OCI-M1 (cell line): ENCODE data around the gene ALPK3.

ENCODE experiments used
- DNase-seq: peaks from one replicate; lab custom pipeline; 2025; lab: John Stamatoyannopoulos, UW

ALPK3 gene

DNA sequence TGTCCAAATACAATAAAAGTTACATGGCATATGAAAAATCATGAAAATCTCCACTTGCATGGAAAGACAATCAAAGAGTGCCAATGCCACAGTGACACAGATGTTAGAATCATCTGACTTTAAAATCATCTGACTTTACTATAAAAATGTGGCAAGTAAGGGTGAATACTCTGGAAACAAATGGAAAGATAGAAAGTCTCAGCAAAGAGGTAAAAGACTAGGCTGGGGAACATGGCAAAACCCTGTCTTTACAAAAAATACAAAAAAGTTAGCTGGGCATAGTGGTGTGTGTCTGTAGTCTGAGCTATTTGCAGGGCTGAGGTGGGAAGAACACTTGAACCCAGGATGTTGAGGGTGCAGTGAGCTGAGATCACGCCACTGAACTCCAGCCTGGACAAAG is 29.1 kb downstream of the ALPK3 start:
- DNase-seq: no peak

DNA sequence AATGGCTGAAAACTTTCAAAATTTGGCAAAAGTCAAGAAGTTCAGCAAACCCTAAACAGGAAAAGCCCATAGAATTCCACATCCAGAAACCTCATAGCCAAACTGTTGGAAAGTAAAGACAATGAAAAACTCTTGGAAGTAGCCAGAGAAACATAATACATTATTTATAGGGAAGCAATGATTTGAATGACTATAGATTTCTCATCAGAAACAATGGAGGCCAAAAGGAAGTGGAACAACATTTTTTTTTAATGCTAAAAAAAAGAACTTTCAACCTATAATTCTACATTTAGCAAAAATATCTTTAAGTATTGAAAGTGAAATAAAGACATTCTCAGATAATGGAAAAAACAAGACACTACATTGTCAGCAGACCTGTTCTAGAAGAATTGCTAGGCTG is 30.2 kb downstream of the ALPK3 start:
- DNase-seq: no peak

DNA sequence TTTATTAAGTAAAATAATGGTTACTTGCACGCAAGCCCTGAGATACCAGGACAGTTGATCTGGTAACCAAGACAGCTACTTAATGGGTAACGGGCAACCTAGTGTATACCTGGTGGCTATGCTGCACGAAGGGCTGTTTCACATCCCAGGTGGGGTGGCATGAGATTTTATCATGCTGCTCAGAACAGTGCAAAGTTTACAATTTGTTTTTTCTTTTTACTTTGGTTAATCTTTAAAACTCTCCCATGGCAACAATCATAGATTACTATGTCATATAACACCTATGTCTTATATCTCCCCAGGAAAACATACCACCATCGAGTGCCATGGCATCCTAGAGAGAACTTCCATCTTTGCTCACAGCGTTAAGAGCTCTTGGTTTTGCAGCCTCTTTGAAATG is 35.1 kb downstream of the ALPK3 start:
- no peak for DNase-seq

DNA sequence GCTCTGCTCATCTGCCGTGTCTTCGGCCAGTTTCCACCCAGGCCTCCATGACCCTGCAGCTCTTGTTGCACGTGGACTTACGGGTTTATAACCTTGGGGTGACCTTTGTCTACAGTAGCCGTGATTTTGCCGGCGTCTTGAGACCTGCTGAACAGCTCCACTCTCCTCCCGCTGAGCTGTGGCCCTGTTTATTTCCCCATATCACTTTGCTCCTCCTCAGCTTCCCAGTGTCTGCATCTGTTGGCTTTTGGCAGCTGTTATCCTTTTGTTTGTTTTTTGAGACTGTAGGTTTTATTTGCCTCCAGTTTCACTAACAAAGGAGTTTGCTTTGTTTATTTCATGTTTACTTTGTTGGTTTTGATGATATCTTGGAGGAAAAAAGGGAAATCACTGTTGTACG is 38.0 kb downstream of the ALPK3 start:
- no peak for DNase-seq

DNA sequence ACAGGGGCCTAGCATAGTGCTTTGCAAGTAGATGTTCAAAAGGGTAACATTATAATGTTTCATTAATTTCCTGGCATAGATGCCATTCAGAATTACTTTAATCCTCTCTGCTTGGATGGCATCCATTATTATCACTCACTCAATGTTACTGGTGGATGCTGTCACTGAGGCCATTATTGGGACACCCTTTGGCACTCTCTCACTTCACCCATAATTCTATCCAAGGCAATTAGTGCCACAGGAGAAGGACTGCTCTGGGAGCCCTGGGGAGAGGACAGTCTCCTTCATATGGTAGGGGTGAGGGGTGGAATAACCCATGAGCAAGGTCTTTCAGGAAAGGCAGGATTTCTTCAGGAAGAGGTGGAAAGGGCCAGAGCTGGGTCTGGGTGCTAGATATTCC is 38.6 kb downstream of the ALPK3 start:
- DNase-seq: no peak

DNA sequence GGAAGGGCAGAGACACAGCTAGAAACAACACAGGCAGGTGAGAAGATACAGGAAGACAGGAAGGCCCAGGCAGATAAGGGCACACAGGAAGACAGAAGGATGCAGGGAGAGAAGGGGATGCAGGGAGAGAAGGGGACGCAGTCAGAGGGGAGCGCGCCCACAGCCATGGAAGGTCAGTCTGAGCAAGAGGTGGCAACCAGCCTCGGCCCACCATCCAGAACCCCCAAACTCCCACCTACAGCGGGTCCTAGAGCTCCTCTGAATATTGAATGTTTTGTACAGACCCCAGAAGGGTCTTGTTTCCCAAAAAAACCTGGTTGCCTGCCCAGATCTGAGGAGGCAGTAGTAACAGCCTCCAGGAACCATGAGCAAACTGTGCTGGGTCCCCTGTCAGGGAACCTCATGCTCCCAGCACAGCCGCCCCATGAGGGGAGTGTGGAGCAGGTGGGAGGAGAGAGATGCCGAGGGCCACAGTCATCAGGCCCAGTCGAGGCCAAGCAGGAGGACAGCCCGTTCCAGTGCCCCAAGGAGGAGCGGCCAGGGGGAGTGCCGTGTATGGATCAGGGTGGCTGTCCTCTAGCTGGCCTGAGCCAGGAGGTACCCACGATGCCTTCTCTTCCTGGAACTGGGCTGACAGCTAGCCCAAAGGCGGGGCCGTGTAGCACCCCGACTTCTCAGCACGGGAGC is 39.7 kb downstream of the ALPK3 start:
- DNase-seq: no peak

DNA sequence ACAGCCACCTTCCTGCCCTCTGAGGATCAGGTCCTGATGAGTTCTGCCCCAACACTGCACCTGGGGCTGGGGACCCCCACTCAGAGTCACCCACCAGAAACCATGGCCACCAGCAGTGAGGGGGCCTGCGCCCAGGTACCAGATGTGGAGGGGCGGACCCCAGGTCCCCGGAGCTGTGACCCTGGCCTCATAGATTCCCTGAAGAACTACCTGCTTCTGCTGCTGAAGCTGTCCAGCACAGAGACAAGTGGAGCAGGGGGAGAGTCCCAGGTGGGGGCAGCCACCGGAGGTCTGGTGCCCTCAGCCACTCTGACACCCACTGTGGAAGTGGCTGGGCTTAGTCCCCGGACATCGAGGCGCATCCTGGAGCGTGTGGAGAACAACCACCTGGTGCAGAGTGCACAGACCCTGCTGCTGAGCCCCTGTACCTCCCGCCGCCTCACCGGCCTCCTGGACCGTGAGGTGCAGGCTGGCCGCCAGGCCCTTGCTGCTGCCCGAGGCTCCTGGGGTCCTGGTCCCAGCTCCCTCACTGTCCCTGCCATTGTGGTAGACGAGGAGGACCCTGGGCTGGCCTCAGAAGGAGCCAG is 40.4 kb downstream of the ALPK3 start:
- no peak for DNase-seq

DNA sequence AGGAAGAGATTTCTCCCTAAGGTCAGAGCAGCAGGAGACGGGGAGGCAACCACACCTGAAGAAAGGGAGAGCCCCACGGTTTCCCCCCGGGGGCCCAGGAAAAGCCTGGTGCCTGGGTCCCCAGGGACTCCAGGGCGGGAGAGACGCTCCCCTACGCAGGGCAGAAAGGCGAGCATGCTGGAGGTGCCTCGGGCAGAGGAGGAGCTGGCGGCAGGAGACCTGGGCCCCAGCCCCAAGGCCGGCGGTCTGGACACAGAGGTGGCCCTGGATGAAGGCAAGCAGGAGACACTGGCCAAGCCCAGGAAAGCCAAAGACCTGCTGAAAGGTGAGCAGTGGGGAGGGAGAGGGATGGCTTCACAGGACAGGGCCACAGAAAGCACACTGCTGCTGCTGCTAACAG is 41.1 kb downstream of the ALPK3 start:
- no peak for DNase-seq

DNA sequence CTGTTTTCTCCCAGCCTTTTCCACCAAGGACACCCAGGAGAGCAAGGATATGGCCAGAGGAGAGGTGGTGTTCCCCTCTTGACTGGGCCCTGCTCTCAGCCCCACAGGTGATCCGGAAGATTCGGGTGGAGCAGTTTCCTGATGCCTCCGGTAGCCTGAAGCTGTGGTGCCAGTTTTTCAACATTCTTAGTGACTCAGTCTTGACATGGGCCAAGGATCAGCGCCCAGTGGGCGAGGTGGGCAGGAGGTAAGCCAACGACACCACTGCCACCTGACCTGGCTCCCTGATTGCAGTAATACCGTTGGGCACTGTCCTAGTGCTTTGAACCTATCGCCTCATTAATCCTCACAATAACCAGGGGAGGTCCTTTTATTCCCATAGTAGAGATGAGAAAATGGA is 42.0 kb downstream of the ALPK3 start:
- DNase-seq: no peak

DNA sequence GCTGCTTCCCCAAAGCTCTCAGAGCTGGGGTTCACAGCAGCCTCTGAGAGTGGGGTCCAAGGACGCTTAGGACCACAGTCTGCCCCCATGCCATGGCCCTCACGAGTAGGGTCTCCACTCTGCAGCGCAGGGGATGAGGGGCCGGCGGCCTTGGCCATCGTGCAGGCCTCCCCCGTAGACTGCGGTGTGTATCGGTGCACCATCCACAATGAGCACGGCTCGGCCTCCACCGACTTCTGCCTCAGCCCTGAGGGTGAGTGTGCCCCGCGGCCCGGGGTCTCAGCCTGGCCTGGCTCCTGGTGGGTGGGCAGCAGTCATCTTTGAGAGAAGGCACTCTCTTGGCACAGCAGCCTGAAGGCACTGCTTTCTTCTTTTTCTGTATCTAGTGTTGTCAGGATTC is 42.5 kb downstream of the ALPK3 start:
- no peak for DNase-seq

DNA sequence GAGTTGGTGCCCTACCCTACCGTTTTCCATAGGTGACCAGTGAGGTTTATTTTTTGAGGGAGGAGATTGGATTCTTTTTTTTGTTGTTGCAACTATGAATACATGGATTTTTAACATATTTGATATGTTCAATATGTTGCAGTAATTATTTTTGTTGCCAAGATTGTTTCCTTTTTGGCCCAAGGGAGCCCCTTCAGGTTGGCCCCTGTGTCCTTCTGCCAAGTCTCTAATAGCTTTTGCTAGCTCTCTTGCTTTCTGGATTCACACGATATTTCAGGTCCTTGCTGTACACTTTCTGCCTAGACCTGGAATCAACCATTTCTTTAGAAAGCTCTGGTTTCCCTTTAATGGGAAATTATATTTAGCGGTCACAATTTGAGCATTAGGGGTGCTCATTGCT is 44.6 kb downstream of the ALPK3 start:
- no peak for DNase-seq

DNA sequence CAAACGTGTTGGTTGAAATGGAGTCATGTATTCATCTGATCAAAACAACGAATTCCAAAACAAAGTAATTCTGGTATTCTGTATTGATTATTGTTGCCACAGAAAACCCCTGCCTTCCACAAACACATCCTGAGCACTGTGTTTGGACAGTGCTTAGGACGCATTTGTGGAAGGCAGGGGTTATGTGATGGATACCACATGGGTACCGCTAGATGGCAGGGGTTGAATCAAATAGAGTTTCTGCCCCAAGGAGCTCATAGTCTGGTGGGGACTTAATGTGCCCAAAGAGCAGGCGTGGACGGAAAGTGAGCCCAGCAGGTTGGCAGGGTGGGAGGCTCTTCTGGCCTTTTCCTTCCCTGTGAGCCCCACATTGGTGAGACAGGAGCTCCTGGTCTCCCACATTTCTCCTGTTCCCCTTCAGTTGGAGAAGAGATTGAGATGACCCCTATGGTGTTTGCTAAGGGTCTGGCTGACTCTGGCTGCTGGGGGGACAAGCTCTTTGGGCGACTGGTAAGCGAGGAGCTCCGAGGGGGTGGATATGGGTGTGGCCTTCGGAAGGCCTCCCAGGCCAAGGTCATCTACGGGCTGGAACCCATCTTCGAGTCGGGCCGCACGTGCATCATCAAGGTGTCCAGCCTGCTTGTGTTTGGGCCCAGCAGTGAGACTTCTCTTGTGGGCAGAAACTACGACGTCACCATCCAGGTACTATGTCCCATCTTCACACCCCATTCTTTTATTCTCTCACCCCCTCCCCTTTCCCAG is 45.2 kb downstream of the ALPK3 start:
- no peak for DNase-seq

DNA sequence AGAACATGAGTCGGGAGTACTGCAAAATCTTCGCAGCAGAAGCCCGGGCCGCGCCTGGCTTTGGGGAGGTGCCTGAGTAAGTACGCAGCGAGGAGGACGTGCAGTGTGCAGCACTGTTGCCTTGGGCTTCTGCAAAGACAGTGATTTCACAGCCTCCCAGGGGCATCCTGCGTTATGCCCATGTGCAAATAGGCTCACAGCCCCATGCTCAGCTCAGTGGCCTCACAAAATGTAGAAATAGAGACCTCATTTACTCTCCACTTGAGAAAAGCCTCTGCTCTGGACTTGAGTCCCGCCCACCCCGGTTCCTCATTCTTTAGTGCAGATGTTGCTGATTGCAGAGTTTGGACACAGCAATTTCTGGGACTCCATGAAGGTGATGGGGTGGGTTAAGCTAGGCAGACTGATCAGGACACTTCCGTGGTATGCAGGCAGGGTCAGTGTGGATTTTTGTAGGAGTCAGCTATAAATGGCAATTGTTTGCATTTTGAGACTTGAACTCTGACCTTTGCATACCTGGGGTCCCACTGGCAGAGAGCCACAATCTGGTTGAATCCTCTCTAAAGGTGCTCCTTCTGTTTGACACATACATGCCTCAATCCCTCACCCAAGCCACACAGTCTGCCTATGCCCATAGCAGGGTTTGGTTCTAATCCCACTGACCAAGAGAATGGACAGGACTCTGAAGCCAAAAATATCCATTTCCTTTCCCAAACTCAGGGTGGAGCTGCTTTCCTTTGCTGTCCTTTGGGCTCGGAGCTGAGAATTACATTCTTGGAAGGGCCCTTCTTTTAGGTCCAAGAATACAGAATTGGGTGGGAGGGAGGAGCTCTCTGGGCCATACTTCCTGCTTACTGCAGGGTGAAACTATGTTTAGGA is 46.6 kb downstream of the ALPK3 start:
- no peak for DNase-seq

DNA sequence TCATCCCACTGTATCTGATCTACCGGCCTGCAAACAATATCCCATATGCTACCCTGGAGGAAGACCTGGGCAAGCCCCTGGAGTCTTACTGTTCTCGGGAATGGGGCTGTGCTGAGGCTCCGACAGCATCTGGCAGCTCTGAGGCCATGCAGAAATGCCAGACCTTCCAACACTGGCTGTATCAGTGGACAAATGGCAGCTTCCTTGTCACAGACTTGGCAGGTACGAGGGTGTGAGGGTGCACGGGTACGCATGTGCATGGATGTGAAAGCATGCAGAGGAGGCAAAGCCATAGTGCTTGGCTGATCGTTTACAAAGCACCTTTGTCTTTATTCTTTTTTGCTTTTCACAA is 47.3 kb downstream of the ALPK3 start:
- no peak for DNase-seq

DNA sequence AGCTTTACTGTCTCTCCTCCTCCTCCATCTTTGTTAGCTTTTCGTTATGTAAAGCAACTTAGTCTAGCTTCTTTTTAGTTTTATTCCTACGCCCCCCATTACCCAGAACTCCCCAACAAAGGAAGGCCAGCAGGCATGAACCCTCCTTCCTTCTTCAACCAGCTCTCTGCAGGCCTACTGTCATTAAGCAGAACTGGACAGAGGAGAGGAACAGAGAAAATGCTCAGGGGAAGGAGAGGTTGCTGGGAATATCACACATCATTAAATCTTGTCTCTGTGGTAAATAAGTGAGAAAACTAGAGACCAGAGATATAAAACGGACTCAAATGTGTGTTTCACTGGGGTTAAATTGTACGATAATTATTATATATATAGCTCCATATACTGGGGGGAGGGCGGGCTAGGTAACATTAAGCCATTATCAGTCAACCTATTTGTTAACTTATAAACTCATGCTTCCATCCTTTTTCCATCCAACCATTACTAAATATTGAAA is 48.0 kb downstream of the ALPK3 start:
- DNase-seq: no peak

DNA sequence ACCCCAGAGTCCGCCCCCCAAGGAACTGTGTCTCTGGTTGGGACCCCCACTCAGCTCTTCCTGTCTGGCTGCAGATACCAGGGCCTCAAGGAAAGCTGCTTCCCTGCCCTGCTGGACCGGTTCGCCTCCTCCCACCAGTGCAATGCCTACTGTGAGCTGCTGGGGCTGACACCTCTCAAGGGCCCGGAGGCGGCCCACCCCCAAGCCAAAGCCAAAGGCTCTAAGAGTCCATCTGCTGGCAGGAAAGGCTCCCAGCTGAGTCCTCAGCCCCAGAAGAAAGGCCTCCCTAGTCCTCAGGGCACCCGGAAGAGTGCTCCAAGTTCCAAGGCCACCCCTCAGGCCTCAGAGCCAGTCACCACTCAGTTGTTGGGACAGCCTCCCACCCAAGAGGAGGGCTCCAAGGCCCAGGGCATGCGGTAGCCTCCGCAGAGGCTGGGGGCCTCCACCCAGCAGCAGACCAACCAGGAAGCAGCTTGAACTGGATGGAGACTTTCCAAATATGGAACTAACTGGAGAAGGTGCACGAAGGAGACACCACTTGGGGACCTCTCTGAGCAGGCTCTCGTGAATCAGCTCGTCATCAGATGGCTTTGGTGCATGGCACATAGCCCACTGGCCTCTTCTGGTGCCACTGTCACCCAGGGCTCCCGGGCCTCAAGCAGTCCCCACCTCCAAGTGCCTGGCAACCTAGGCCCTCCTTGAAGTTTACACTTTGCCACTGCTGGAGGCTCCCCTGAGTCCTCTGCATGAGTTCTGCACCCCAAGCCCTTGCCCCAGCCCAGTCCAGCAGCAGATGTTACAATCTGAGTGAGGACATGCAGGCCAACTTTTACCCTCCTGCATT is 51.1 kb downstream of the ALPK3 start:
- no peak for DNase-seq

DNA sequence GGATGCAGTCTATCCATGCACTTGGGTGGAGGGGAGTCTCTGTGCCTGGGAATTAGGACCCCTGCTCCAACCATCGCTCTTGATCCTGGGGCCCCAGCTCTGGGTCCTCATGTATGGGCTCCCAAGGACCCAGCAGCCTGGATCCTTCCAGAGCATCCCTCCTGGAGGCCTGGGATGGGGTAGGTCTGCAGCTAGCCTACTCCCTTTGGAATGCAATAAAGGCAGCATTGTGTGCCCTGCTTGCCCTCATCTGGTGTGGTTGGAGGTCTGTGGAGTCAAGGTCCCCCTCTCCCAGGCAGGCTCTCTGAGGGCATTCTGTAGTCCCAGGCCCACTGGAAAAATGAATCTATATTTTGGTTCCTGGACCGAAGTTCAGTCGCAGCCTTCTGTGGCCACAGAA is 52.4 kb downstream of the ALPK3 start:
- DNase-seq: no peak

DNA sequence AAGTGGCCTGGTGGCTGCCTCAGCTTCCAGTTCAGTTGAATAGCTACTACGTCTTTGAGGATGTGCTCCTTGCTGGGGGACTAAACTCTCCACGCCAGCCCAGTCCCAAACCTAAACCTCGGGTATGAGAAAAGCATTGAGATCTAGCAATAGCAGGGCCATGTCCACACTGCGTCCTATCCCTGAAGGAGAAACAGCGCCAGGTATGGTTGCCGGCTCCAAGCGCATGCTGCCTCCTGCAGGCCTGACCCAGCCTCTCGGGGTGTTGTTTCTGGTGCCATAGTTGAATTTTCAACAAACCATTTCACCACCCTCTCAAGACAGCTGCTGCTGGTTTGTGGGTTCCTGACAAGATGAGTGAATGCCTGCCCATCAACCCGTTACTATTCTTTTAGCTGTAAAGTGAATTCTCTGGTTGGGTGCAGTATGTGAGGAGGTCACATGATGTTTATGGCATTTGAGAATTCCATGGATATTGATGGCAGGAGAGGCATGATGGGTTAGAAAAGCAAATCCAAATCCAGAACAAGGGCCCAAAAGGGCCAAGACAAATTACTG is 54.4 kb downstream of the ALPK3 start:
- no peak for DNase-seq

DNA sequence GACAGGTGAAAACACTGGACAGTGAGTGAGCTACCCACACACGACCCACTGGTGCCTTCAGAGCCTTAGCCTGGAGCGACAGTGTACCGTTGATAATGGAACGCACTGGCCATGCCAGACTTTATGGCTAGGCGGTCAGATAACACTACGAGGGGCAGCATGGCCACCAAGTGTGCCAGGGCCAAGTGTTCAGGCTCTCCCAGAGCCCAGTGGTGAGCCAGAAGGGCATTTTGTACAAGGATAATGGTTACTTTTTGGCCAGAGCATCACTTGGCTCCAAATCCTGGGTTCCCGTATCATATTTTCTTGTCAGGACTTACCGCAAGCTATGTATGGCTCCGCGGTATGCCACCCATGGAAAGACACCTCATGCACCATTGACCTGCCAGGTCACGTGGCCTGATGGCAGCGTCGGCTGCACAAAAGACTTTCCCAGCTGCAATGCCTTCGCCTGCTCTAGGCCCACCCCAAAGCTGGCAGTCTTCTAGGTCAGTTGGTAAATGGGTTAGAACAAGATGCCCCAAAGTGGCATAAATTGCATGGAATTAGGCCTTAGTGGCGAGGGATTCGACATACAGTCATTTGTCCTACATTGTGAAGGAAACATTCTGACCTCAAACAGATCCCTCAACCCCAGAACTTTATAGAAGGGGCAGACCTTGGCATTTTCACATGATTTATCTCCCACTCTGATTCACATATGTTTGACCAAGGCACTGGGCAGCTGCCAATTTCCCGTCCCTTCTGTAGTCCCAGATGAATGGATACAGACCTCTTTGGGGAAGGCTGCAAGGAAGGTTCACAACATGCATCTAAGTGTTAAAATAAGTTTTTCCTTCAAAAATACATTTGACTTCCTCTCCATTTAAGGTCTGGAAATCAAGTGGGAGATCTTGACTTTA is 55.1 kb downstream of the ALPK3 start:
- DNase-seq: no peak

DNA sequence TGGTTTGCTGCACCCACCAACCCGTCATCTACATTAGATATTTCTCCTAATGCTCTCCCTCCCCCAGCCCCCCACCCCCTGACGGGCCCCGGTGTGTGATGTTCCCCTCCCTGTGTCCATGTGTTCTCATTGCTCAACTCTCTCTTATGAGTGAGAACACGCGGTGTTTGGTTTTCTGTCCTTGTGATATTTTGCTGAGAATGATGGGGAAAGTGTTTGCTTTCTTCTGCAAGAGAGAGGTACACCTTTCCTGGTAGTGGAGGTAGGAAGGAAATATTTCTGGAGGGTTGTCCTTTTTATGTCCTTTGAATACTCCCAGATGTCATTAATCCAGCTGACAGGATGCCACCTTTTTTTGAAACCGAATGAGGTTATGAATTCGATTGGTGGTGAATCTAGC is 56.8 kb downstream of the ALPK3 start:
- no peak for DNase-seq
